LNCaP clone FGC (cell line): ENCODE data around the gene MCMBP.

Experiments used
- DNase-seq: peaks from one replicate; pipeline ENCODE4 v3.0.0-alpha.2; 2011; ENCODE audit warnings: low read depth
- H3K4me3 ChIP-seq: 2 replicates; pipeline ENCODE4 v1.5.1; 2011; ENCODE audit warnings: mild to moderate bottlenecking, low read depth, low read length, control low read depth
- TF ChIP-seq, protein P1 (sequence below): IDR thresholded peaks from 2 replicates; pipeline ENCODE4 v1.5.1; 2012; ENCODE audit warnings: mild to moderate bottlenecking; ENCODE audit not compliant: control insufficient read depth, insufficient read depth; ENCODE audit errors: extremely low read depth

The MCMBP gene

DNA sequence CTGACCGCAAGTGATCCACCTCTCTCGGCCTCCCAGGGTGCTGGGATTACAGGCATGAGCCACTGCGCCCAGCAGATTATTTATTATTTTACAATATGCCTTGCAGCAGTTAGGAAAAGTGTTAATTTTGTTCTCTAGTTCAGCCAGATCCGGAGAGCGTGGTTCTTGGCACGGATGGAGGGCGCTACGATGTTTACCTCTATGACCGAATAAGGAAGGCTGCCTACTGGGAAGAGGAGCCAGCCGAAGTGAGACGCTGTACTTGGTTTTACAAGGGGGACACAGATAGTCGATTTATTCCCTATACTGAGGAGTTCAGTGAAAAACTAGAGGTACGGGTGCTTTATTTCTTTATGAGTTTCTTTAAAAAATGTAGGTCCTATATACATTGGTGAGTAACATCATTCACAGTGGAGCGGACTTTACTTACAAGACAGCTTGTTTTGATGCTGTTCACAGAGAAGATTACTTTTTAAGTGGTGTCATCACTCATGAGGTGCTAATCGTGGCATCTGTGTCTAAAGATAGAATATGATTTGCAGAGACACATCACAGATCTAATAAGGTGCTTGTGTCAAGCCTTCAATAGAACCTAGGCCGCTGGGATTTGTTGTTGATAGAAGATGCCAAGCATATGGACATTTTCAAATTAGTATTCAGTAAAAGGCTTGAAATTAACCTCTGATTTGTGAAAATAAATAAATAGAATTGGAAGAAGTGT lies 31.5 kb upstream of the MCMBP start:
- TF ChIP-seq, protein P1, sequence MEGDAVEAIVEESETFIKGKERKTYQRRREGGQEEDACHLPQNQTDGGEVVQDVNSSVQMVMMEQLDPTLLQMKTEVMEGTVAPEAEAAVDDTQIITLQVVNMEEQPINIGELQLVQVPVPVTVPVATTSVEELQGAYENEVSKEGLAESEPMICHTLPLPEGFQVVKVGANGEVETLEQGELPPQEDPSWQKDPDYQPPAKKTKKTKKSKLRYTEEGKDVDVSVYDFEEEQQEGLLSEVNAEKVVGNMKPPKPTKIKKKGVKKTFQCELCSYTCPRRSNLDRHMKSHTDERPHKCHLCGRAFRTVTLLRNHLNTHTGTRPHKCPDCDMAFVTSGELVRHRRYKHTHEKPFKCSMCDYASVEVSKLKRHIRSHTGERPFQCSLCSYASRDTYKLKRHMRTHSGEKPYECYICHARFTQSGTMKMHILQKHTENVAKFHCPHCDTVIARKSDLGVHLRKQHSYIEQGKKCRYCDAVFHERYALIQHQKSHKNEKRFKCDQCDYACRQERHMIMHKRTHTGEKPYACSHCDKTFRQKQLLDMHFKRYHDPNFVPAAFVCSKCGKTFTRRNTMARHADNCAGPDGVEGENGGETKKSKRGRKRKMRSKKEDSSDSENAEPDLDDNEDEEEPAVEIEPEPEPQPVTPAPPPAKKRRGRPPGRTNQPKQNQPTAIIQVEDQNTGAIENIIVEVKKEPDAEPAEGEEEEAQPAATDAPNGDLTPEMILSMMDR = no peak
- H3K4me3 ChIP-seq = no peak overlapping the region

DNA sequence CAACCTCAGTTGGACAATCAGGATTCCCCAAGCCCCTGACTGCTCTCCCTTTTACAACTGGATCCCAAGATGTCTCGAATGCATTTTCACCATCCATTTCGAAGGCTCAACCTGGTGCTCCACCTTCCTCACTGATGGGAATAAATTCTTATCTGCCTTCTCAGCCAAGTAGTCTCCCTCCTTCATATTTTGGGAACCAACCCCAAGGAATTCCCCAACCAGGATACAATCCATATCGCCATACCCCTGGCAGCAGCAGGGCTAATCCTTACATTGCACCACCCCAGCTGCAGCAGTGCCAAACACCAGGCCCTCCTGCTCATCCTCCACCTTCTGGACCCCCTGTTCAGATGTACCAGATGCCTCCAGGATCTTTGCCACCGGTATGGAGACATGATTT lies 25.9 kb upstream of the MCMBP start:
- TF ChIP-seq, protein P1 = no peak
- no peak for DNase-seq
- no peak overlapping the region for H3K4me3 ChIP-seq

More for the DNA sequence above, 31.5 kb upstream of the MCMBP start:
- DNase-seq = no peak

DNA sequence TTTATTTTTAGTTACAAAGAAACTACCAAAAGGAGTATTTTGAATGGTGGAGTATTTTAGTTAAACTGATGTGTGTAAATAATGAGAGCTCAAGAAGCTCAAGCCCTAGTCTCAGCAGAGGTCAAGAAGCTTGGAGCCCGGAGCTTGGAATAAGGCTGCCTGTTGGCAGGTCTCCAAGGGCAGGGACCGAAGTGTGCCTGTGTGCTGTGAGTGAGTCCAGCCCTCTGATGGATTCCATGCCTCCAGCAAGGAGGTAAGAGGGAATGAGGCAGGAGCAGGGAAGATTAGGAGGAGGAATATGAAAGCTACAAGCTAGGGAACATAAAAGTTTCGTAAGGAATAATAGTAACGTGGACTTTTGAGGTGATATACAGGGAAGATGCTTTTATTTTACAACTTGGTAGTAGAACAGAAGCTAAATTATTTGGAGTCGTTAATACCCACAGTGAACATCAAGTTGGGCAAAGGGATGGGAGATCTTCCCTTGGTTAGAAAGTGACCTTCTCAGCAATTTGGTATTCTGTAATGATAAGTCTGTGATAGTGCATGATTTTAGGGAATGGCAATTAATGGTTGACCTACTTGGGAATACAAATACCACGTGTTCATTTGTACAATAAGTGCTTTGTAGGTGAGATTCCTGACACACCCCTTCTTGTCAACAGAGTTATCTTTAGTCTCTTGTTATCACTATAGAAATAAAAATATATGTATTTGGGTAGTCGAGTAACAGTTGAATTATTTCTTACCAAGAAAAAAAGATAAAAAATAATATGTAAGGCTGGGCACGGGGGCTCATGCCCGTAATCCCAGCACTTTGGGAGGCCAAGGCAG lies 24.5 kb upstream of the MCMBP start:
- peak; percentile 65 for DNase-seq
- H3K4me3 ChIP-seq = peak overlapping the region; percentile 19; the same call in 1 of the 2 replicates
- TF ChIP-seq, protein P1 = no peak

DNA sequence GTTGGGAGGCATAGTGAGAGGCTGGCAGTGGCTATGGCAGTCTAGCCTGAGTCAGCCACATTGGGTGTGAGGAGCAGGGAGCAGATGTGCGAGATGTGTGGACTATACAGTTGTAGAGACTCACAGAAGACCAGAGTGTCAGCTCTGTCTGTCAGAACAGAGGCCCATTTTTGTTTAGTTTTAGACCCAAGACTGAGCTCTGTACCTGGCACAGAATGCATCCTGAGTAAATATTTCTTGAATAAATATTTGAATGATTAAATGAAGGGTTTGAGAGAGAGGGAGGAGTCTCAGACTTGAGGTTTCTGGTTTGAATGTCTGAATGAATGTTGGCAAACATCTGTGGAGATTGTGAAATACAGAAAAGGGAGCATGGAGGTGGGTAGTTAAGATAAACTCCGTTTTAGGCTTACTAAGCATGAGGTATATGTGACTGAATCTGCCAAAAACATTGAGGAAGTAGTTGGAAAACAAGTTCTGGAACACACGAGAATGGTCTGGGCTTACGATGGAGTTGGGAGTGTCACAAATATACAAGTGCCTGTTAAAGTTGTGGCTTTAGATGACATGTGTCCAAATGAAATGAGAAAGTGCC lies 23.5 kb upstream of the MCMBP start:
- DNase-seq = peak; percentile 80
- TF ChIP-seq, protein P1 = no peak
- H3K4me3 ChIP-seq = peak overlapping the region; percentile 19

DNA sequence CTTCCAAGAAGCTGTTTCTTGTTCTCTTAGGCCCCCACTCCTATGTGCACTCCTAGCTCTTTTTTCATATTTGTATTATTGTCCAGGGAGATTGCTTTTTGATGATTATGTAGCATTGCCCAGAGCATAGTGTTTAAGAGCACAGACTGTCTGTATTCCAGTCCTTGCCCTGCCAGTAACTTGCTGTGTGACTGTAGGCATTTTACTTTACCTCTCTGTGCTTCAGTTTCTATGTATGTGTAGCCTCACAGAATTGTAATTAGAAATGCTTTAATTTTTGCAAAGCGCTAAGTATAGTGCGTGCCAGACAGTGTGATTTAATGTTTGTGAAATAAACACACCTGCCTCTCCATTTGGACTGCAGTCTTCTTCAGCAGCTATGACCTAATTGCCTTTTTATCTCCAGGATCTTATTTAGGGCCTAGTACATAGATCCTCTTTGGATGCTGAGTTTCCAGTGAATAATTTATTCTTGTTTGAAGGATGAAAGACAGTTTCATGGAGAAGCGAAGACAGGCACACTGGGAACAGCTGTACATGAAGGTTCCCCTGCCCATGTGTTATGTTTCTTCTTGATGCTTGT lies 21.3 kb upstream of the MCMBP start:
- TF ChIP-seq, protein P1 = no peak
- DNase-seq = peak; percentile 75

DNA sequence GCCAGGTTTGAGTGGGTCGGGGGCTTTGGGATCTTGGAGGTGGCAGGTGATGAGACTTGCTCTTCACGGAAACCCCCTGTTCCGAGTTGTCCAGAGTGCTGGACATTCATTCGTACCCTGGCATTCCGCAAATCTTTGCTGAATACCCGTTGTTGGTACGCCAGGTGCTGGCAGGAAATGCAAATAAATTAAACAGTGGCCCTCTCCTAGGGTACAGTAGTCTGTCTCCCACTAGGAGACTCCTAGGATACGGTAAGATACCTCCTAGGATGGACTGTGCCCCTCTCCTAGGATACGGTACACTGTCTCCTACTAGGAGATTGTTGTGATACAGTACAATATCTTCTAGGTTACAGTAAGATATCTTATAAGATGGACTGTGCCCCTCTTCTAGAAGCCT lies 20.4 kb upstream of the MCMBP start:
- peak overlapping the region; percentile 89 for H3K4me3 ChIP-seq
- TF ChIP-seq, protein P1 = no peak
- DNase-seq = no peak

More for the DNA sequence above, 21.3 kb upstream of the MCMBP start:
- peak overlapping the region; percentile 89 for H3K4me3 ChIP-seq
